Stimulated activated CD8-positive, alpha-beta memory T cell treated with anti-CD3 and anti-CD28 coated beads, Interleukin-15, amount 100 ng/mL, for 1 hour (primary cell): ENCODE results near the gene NSFL1C.
A peak's percentile ranks its signal among the peaks of the same experiment; 100 is the strongest.
"Not testable (repeated sequence)": the region's sequence is repeated elsewhere in the genome, so short reads cannot be mapped to it uniquely, and the experiment has no call there.

Source experiments
- DNase-seq: peaks from one replicate; pipeline ENCODE4 v3.0.0-alpha.2; 2020; ENCODE audit warnings: low read depth

Gene NSFL1C

DNA sequence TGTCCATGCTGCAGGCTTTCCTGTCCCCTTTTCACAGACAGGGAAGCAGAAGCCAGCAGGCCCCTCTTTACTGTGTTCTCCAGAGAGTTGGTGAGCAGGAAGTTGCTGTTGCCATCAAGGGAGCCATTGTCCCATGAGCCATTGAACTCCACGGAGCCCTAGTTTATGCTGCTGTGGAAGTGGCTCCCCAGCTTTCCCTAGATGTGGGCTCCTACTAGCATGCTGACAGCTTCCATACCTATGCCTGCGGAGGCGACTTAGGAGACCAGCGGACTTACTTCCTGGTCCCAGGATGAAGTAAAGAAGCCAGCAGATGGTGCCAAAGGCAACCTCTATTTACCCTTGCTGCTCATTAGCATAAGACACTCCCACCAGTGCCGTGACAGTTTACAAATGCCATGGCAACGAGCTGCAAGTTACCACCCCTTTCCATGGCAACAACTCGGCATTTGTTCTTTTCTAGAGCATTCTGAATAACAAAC, 43.0 kb downstream of the NSFL1C start:
- DNase-seq = no peak

DNA sequence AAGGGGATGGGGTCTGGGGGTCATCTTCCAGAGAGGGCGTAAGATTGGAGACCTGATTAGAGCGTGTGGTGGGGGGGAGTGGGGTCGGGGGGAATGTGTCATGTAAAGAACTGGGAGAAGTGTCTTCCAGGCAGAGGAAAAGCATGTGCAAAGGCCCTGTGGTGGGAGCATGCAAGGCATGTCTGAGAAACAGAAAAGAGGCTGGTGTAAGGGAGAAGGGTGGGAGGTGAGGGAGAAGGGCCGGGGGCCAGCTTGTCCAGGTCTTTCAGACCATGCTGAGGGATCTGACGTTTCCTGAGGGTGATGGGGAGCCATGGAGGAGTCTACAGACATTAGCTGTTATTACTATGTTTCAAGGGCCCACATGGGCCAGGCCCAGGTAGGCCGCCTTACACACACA, 43.4 kb downstream of the NSFL1C start:
- no peak for DNase-seq

DNA sequence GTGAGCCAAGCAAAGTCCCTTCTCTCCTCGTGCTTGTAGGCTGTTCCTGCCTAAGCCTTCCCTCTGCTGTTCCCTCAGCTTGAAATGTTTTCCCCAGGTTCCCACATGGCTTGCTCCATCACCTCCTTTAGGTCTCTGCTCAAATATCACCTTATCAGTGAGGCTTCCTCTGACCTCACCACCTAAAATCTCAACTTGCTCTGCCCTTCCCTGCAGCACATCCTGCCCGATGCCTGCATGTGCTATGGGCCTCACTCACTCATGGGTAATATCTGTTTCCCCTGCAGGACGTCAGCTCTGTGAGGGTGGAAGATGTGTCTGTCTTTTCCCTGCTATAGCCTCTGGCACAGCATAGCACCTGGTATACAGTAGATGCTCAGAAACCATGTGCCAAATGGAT, 43.9 kb downstream of the NSFL1C start:
- no peak for DNase-seq

DNA sequence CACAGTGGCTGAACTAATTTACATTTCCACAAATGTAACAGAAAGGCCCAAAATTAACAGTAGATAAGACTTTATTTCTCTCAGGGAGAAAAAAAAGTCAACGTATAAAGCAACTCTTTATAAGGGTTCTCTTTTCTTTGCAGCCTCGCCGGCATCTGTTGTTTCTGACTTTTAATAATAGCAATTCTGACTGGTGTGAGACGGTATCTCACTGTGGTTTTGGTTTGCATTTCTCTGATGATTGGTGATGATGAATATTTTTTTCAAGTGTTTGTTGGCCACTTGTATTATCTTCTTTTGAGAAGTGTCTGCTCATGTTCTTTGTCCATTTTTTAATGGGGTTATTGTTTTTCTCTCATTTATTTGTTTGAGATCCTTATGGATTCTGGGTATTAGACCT, 46.6 kb downstream of the NSFL1C start:
- DNase-seq = no peak

DNA sequence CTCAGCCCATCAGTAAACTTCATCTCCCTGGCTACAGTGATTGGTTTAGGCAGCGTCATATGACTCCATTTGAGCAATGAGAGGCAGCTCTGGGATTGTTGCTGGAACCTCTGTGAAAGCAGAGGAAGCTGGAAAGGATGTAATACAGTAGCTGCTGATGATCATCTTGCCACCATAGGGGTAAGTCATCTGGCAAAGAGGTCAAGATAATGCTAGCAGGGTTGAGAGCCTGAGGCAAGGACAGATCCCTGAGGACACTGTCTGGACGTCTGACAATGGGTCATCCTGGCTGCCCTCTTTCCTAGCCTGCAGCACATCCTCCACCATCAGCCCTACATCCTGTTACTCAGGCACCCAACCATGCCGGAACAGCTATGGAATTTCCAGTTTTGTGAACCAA, 48.3 kb downstream of the NSFL1C start:
- DNase-seq = no peak

DNA sequence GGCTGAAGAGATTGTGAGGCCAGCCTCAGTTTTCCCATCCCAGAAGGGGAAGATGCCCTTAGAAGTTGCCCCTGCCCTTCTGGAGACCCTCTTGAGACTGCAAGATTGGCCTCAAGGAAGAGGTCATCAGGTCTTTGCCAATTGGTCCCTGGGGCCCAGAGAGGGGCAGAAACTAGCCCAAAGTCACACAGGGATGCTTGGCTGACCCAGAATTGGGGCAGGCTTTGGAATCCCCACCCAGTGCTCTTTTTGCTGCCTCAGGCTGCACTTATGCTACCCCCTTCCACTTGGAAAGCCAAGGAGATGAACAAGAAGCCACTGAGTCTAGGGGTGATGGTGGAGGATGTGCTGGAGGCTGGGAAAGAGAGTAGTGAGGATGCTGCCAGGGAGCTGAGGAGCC, 48.9 kb downstream of the NSFL1C start:
- DNase-seq = no peak

DNA sequence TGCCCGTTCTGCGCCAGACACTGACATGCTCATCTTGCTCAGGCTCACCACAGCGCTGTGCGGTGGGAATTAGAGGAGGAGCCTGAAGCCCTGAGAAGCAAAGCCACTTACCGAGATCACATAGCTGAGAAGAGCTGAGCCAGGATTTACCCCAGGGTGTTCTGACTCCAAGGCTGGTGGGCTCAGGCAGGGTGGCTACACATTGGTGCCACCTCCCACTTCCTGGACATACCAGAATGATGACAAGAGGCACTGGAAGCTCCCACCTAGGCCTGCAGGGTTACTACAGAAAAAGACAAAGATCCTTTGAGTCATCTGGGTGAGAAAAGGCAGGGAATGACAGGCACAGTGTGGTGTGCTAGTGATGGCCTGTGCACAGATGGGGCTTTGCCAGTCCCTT, 49.4 kb downstream of the NSFL1C start:
- DNase-seq = no peak

DNA sequence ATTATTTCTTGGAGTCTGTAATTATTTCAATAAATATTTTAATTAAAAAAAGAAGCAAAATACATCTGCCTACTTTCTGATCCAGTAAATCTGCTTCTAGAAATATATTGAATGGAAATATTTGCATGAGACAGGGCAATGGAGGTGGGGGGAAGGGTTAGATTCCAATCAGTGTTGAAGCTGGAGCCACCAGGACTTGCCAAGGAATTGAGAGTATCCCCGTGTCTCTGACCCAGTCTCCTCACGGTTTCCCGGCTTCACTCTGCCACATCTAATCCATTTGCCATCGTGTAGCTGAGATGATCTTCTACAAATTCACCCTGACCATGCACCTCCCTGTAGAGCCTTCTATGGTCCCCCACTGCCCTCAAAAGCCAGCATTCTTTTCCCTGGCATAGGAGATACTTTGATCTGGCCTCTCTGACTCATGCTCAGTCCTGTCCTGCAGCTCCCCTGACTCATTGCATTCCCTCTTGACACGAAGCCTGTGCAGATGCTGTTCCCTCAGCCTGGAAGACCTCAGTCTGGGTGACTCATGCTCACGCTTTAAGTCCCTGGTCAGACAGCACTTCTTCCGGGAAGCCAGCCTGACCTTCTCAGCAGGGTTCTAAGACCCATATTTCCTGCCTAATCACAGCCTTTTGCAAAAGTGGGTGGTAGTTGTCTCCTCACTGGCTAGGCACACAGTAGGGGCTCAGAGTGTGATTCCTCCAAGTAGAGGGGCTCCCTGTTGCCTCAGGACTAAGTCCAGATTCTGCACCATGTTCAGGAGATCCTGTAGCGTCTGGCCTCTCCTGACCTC, 50.8 kb downstream of the NSFL1C start:
- DNase-seq = no peak

DNA sequence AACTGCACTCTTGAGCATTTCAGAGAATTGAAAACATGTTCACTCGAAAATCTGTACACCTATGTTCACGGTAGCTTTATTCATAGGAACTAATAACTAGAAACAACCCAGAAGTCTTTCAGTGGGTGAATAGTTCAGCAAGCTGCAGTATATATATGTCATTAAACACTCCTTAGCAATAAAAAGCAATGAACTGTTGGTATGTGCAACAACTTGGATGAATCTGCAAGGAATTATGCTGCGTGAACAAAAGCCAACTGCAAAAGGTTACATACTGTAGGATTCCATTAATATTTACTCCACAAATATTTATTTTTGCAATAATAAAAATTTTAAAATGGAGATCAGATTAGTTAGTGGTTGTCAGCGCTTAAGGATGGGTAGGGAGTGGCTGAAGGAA, 51.7 kb downstream of the NSFL1C start:
- DNase-seq = no peak

DNA sequence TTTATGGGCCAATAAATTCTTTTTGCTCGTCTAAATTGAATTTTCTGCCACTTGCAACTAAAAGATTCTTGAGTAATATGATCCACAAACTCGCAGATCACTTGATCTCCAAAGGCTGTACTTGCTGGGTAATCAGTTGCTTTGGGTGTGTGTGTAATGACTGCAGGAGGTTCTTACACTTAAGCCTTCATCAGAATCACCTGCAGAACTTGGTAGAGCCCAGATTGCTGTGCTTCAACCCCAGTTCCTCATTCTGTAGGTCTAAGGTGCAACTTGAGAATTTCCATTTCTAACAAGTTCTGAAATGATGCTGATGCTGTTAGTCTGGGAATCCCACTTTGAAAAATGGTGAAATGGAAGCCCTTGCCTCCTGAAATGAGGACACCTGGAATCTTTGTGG, 60.8 kb downstream of the NSFL1C start:
- no peak for DNase-seq

DNA sequence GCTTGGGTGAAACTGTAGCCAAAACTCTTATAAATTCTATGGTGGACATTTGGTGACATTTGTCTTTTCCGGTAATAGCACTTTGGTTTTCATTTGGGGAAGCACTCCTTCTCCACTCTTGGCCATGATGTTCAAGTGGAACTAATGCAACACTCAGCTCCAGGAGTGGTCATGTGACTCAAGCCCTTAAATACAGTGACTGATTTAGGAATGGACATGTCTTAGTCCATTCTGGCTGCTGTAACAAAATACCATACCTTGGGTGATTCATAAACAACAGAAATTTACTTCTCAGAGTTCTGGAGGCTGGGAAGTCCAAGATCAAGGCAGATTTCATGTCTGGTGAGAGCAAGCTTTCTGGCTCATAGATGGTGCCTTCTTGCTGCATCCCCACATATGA, 63.0 kb downstream of the NSFL1C start:
- DNase-seq = no peak

DNA sequence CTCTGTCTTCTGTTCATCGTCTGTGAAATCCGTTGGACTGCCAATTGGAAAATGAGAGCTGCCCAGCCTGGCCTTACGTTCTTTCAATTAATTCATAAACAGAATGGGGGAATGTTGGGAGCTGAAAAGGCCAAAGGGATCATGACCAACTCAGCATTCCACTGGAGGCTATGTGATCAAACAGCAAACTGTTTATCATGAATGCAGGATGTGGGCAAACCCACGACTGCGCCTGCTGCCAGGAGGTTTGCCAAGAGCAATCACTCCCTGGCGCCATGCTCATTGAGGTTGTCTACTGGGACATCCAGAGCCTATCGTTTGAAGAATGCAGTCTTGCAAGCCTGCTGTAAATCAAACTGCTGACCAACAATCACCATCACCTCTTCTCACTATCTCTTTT, 64.5 kb downstream of the NSFL1C start:
- DNase-seq = no peak

DNA sequence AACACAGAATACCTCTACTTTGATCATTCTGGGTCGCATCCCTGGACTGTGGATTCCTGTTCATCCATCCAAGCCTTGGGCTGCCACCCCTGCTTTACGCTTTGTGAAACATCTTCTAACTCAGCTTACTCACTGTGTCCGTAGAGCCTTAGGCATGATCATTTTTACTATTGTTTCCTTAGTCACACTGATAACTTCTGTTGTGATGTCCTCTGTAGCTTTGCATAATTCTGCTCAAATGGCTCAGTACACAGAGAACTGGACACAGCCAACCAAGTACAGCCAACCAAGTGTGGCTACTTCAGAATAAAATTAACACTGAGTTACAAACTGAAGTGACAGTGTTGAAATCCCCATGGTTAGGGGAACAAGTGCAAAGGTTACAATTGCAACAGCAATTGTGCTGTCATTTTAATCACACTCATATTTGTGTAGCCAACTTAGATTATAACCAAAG, 65.2 kb downstream of the NSFL1C start:
- no peak for DNase-seq

DNA sequence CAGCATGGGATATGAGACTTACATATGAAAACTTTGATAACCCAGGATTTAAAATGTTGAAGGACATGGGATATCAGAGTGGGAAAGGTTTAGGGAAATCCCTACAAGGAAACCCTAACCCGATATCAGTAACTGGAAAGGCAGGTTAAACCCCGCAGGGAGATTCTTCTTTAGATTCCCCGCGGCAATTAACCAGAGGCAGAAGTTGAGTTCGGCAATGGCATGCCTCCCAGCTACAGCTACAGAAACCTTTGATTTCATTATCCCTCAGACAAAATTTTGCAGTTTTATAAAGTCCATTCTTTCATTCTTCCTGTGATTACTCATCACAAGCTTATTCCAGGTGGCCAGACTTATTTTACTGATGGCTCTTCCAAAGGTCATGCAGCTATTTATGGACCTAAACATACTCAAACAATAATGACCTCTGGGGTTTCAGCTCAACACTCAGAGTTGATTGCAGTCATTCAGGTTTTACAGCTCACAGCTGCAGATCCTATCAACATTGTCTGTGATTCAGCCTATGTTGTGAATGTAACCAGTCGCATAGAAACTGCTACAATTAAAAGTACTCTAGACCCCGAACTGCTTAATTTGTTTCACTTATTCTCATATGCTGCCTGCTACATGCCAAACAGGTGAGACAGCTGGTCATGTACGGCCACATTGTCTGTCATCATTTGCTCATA, 66.8 kb downstream of the NSFL1C start:
- not testable (repeated sequence) for DNase-seq

DNA sequence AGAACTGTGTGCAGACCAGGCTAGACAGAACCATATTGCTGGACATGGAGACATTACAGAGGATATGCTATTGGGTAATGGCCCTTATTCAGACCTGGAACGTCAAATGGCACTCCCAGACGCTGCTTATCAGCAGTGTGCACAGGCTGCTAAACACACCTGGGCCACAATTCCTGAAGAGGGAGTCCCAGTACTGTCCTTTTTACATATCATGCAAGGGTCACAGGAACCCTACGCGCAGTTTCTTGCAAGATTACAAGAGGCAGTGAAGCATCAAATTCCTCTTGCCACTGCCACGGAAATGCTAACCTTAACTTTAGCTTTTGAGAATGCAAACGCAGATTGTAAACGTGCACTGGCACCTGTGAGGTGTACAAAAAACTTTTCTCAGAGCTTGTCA, 68.5 kb downstream of the NSFL1C start:
- DNase-seq = not testable (repeated sequence)

DNA sequence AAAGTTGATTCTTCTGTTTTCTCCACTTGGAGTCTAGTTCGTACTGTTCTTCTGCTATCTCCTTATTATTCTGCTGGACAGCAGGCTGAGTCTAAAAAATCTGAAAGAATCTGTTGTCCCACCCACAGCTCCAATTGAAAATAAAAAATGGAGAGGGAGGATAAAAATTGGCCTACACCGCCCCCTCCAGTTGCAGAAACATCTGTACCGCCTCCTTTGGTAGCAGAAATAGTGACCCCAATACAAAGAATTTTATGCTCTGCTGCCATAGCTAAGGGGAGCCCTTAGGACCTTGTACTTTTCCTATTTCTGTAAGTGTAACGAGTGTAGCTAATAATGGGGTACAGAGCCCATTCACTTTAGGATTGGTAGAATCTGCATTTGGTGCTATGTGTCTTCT, 68.9 kb downstream of the NSFL1C start:
- DNase-seq = no peak

DNA sequence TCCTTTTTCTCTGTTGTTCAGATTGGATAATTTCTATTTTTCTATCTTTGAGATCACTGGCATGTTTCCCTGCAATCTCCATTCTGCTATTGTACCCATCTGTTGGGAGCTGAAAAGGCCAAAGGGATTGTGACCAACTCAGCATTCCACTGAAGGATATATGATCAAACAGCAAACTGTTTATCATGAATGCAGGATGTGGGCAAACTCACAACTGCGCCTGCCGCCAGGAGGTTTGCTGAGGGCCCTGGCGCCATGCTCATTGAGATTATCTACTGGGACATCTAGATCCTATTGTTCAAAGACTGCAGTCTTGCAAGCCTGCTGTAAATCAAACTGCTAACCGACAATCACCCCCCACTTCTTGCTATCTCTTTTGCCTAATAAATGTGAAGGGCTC, 69.9 kb downstream of the NSFL1C start:
- no peak for DNase-seq

DNA sequence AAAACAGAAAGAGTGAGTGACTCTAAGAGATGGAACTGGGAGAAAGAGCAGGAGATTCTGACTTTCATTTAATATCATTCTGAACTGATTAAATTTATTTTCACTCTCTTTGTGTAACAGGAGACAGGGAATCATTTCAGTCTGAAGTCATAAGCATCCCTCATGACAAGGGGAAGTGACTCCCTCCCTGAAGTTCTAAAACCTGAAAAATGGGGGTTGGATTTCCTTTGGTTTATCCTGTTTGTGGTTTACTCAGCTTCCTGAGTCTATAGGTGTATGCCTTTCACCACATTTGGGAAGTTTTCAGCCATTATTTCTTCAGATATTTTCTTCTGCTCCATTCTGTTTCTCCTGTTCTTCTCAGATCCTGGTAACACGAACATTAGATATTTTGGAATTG, 70.4 kb downstream of the NSFL1C start:
- DNase-seq = no peak

DNA sequence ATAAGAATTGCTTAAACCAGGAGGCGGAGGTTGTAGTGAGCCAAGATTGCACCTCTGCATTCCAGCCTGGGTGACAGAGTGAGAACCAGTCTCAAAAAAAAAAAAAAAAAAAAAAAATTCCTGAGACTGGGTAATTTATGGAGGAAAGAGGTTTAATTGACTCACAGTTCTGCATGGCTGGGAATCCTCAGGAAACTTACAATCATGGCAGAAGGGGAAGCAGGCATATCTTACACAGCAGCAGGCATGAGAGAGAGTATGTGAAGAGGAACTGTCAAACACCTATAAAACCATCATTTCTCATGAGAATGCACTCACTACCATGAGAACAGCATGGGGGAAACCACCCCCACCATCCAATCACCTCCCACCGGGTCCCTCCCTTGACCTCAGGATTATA, 72.0 kb downstream of the NSFL1C start:
- DNase-seq = no peak

DNA sequence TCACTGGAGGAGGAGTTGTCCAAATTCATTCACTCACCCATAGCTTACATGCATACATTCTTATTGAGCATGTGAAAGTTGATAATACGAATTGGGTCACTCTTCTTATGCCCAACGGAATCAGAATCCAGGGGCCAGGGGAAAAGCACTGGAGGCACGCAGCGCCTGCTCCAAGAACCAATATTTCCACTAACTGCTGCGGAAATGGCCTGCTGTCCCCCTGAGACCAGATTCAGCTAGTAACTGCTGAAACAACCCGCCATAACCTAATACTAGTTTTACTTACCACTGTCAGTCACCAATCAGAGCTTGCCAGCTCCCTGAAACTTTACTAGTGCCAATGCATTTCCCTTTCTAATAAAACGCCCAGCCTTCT, 73.2 kb downstream of the NSFL1C start:
- no peak for DNase-seq

DNA sequence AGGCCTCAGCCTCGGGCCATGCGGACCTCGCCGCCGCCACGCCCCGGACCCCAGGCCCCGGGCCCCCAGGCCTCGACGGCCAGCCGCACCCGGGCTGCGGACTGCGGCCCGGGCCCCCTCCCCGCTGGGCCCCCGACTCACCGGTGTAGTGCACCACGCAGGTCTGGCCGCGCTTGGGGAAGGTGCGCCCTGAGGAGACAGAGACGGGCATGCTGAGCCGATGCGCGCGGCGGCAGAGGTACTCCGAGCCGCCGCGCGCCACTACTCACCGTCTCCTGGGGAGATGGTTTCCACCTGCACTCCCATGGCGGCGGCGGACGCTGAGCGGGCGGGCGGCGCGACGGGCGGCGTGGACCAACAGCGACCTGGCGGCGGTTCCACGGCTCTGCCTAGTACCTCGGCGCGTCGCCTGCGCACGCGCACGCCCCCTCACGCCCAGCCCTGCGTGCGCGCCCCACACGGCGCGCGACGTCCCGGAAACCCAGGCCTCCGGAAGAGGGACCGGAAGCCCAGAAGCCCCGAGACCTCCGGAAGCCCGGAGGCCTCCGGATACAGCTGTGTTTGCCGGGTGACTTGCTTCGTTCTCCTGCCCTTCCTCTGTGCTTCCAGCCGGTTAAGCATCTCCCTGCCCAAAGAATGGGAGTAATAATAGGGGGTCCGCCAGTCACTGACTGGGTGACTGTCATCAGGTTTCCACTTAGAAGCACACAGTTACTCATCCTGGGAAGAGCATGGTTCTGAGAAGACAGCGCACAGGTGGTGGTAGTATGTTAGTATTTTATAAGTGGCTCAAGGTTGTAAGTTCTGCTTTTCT, 73.7 kb downstream of the NSFL1C start, which contains the start of gene FKBP1A:
TSS of gene FKBP1A (minus strand) at position 362 of the 814 bp plus-strand sequence. CDS start at position 306, 56 bp downstream.
- peak; percentile 75 for DNase-seq

DNA sequence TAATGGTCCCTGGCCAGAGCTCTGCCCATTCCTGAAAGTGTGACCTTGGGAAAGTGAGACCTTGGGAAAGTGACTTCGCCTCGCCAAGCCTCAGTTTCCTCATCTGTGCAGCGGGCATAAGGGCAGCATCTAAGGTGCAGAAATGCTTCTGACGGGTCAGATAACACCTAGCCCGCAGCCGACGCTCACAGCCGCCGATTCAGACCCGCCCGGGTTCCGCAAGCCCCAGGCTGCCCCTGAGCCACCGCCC, 74.3 kb downstream of the NSFL1C start:
- no peak for DNase-seq
